ENCODE measurements around the gene PROSER1.

DNA sequence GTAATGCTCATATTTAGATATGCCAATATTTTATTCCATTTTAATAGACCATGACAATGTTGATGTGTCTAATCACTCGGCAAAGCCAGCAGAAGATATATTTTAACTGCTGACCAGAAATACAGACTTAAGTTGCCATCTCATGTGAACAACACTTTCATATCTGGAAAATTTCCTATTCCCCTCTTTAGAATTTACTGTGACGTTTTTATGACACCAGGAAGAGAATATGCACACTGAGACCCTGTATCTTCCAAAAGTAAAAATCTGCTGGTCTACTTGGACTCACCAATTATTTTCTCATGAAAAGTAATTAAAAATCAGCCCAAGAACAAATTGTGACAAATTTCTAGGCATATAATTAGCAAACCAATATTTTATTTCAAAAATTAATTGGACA, 2.1 kb downstream of the PROSER1 start:
- no peak for TF ChIP-seq JUND (IDR thresholded peaks at IDR 0.05)
- TF ChIP-seq, protein P1, sequence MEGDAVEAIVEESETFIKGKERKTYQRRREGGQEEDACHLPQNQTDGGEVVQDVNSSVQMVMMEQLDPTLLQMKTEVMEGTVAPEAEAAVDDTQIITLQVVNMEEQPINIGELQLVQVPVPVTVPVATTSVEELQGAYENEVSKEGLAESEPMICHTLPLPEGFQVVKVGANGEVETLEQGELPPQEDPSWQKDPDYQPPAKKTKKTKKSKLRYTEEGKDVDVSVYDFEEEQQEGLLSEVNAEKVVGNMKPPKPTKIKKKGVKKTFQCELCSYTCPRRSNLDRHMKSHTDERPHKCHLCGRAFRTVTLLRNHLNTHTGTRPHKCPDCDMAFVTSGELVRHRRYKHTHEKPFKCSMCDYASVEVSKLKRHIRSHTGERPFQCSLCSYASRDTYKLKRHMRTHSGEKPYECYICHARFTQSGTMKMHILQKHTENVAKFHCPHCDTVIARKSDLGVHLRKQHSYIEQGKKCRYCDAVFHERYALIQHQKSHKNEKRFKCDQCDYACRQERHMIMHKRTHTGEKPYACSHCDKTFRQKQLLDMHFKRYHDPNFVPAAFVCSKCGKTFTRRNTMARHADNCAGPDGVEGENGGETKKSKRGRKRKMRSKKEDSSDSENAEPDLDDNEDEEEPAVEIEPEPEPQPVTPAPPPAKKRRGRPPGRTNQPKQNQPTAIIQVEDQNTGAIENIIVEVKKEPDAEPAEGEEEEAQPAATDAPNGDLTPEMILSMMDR (IDR thresholded peaks at IDR 0.05; ENCODE audit: low read depth, low read length, missing input control): no peak
- no peak for TF ChIP-seq TAF1 (conservative IDR thresholded peaks at IDR 0.05)
- TF ChIP-seq GABPA (IDR thresholded peaks at IDR 0.05 in 1 of 2, conservative IDR thresholded peaks at IDR 0.05 in 1 of 2): no peak
- TF ChIP-seq SP1 (IDR thresholded peaks at IDR 0.05): no peak
- TF ChIP-seq, protein P2, sequence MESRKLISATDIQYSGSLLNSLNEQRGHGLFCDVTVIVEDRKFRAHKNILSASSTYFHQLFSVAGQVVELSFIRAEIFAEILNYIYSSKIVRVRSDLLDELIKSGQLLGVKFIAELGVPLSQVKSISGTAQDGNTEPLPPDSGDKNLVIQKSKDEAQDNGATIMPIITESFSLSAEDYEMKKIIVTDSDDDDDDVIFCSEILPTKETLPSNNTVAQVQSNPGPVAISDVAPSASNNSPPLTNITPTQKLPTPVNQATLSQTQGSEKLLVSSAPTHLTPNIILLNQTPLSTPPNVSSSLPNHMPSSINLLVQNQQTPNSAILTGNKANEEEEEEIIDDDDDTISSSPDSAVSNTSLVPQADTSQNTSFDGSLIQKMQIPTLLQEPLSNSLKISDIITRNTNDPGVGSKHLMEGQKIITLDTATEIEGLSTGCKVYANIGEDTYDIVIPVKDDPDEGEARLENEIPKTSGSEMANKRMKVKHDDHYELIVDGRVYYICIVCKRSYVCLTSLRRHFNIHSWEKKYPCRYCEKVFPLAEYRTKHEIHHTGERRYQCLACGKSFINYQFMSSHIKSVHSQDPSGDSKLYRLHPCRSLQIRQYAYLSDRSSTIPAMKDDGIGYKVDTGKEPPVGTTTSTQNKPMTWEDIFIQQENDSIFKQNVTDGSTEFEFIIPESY (IDR thresholded peaks at IDR 0.05): no peak
- TF ChIP-seq, protein P3, sequence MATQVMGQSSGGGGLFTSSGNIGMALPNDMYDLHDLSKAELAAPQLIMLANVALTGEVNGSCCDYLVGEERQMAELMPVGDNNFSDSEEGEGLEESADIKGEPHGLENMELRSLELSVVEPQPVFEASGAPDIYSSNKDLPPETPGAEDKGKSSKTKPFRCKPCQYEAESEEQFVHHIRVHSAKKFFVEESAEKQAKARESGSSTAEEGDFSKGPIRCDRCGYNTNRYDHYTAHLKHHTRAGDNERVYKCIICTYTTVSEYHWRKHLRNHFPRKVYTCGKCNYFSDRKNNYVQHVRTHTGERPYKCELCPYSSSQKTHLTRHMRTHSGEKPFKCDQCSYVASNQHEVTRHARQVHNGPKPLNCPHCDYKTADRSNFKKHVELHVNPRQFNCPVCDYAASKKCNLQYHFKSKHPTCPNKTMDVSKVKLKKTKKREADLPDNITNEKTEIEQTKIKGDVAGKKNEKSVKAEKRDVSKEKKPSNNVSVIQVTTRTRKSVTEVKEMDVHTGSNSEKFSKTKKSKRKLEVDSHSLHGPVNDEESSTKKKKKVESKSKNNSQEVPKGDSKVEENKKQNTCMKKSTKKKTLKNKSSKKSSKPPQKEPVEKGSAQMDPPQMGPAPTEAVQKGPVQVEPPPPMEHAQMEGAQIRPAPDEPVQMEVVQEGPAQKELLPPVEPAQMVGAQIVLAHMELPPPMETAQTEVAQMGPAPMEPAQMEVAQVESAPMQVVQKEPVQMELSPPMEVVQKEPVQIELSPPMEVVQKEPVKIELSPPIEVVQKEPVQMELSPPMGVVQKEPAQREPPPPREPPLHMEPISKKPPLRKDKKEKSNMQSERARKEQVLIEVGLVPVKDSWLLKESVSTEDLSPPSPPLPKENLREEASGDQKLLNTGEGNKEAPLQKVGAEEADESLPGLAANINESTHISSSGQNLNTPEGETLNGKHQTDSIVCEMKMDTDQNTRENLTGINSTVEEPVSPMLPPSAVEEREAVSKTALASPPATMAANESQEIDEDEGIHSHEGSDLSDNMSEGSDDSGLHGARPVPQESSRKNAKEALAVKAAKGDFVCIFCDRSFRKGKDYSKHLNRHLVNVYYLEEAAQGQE (IDR thresholded peaks at IDR 0.05): no peak
- TF ChIP-seq, protein P4, sequence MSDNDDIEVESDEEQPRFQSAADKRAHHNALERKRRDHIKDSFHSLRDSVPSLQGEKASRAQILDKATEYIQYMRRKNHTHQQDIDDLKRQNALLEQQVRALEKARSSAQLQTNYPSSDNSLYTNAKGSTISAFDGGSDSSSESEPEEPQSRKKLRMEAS (IDR thresholded peaks at IDR 0.05): no peak
- no peak for TF ChIP-seq FOXA2 (IDR thresholded peaks at IDR 0.05)
- TF ChIP-seq EGR1 (IDR thresholded peaks at IDR 0.05; ENCODE audit: low read depth in 2 of 2): no peak
- no peak for TF ChIP-seq NR2F2 (IDR thresholded peaks at IDR 0.05)
- TF ChIP-seq, protein P5, sequence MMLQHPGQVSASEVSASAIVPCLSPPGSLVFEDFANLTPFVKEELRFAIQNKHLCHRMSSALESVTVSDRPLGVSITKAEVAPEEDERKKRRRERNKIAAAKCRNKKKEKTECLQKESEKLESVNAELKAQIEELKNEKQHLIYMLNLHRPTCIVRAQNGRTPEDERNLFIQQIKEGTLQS (IDR thresholded peaks at IDR 0.05): no peak

Data from liver (tissue), 3 donors.